HG03175 (cell line): ENCODE measurements around the gene MIGA1.
"Not testable (repeated sequence)": the region's sequence is repeated elsewhere in the genome, so short reads cannot be mapped to it uniquely, and the experiment has no call there.

ENCODE experiments used
- ATAC-seq: cut with Tn5 transposase; IDR thresholded peaks from one replicate; pipeline ENCODE4 v1.9.1; 2021; ENCODE audit warnings: mild to moderate bottlenecking, moderate library complexity; ENCODE audit not compliant: unreplicated experiment

The MIGA1 gene

GRCh38 chr1:77900687-77901293 lies 121.3 kb downstream of the MIGA1 start:
- no peak for ATAC-seq

DNA sequence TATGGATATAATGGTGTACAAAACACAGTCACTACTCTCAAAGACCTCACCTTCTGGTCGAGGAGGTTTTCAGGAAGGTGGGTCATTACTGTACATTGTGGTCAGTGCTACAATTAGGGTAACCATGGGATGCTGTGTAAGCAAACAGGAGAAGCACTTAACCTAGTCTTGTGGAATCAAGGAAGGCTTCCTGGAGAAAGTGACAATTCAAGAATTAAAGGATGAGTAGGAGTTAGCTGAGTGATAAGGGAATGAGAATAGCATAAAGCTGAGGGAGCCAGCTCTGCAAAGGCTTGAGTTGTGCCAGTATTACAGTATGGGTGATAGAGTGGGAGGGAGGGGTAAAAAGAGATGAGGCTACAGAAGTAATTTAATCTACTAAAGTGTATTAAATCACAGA lies 126.2 kb downstream of the MIGA1 start:
- no peak for ATAC-seq

- ATAC-seq: no peak
Observed at GRCh38 chr1:77906019-77906545, 126.6 kb downstream of the MIGA1 start.

- no peak for ATAC-seq
Observed at GRCh38 chr1:77906624-77907023, 127.2 kb downstream of the MIGA1 start.

DNA sequence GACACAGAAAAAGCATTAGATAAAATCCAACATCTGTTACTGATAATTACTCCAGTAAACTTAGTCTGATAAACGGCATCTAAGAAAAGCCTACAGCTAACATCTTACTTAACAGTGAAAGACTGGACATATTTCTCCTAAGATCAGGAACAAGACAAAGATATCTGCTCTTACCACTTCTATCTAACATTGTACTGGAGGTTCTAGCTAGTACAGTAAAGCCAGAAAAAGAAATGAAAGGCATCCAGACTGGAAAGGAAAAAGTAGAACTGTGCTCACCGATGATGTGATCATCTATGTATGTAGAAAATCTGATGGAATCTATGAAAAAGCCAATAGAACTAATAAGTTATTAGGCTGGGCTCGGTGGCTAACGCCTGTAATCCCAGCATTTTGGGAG lies 130.7 kb downstream of the MIGA1 start:
- no peak for ATAC-seq

DNA sequence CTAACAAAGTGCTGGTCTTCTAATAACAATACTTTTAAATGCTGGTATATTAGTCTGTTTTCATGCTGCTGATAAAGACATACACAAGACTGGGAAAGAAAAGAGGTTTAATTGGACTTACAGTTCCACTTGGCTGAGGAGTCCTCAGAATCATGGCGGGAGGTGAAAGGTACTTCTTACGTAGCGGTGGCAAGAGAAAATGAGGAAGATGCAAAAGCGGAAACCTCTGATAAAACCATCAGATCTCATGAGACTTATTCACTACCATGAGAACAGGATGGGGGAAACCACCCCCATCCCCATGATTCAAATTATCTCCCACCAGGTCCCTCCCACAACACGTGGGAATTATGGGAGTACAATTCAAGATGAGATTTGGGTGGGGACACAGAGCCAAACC lies 139.5 kb downstream of the MIGA1 start:
- ATAC-seq: not testable (repeated sequence)

GRCh38 chr1:77925518-77925917 lies 146.1 kb downstream of the MIGA1 start:
- ATAC-seq: no peak

DNA sequence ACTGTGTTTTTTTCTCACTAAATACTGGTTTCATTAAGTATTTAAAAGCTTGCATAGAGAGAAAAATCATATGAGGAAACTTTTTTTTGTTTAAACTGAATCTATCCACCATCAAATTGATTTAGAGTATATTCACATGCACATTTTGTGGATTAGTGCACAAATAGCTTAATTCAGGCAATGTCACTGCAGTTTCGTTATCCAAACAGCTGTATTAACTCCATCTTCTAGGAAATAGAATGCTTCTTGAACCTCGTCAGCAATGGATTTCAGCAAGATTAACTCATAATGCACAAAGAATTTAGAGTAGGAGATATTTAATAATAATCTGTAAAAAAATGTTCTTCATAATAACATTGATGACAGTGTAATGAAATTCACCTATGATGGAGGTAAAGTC lies 146.5 kb downstream of the MIGA1 start:
- ATAC-seq: no peak

DNA sequence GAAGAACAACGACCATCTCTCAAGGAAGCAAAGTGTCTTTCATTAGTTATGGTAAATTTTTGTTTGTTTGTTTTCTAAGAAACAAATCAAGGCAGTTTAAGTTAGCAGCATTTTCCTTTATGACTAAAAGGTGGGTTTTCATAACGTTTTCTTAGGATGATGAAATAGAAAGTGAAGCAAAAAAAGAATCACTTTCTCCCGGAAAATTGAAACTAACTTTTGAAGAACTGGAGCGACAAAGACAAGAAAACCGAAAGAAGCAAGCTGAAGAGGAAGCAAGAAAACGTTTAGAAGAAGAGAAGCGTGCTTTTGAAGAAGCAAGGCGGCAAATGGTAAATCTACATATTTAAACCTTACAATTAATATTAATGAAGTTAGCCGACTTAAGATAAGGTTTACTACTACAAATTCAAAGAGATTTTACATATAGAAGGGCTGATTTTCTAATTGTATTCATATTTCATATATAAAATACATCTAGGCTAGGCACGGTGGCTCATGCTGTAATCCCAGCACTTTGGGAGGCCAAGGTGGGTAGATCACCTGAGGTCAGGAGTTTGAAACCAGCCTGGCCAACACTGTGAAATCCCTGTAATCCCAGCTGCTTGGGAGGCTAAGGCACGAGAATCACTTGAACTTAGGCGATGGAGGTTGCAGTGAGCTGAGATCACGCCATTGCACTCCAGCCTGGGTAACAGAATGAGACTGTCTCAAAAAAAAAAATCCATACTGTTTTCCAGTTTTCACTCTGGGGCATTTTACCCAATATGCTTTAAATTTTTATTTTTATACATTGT lies 147.3 kb downstream of the MIGA1 start:
- ATAC-seq: peak; percentile 45

- ATAC-seq: no peak
Observed at GRCh38 chr1:77927414-77927813, 148.0 kb downstream of the MIGA1 start.
